Measurements from ENCODE around the gene PARL.

DNA sequence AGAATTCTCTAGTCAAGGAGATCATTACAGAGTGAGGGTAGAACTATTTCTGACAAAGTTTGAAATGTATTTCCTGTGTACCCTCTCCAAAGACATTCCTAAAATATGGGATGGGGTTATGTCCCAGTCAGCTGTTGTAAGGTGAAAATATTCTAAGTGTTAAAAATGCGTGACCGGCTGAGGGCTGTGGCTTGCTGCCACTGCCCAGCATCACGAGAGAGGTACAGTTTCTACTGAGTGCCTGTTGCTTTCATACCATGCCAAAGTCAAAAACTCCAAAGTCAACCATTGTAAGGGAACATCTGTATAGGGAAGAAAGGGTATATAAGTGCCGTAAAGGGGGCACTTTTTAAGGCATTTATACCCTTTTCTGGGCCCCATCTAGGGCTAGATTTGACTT lies 90.2 kb downstream of the PARL start:
- TF ChIP-seq EZH2phosphoT487 (IDR thresholded peaks at IDR 0.05; ENCODE audit: low read depth, severe bottlenecking, unreplicated experiment) (no peak), EZH2 (IDR thresholded peaks at IDR 0.05; ENCODE audit: borderline replicate concordance) (no peak)
- TF ChIP-seq, protein P1, sequence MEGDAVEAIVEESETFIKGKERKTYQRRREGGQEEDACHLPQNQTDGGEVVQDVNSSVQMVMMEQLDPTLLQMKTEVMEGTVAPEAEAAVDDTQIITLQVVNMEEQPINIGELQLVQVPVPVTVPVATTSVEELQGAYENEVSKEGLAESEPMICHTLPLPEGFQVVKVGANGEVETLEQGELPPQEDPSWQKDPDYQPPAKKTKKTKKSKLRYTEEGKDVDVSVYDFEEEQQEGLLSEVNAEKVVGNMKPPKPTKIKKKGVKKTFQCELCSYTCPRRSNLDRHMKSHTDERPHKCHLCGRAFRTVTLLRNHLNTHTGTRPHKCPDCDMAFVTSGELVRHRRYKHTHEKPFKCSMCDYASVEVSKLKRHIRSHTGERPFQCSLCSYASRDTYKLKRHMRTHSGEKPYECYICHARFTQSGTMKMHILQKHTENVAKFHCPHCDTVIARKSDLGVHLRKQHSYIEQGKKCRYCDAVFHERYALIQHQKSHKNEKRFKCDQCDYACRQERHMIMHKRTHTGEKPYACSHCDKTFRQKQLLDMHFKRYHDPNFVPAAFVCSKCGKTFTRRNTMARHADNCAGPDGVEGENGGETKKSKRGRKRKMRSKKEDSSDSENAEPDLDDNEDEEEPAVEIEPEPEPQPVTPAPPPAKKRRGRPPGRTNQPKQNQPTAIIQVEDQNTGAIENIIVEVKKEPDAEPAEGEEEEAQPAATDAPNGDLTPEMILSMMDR (IDR thresholded peaks at IDR 0.05; ENCODE audit: poor library complexity), result no peak

Measured in hepatocyte (in vitro differentiated cells).